GM21367 (cell line): ENCODE data around the gene SSR2.

Source experiments
- ATAC-seq: cut with Tn5 transposase; IDR thresholded peaks from one replicate; pipeline ENCODE4 v1.9.1; 2021; ENCODE audit not compliant: unreplicated experiment

SSR2 gene

GRCh38 chr1:155974208-155975115 is 46.3 kb downstream of the SSR2 start:
- no peak for ATAC-seq

GRCh38 chr1:155973723-155974122 is 47.0 kb downstream of the SSR2 start:
- no peak for ATAC-seq

GRCh38 chr1:155971910-155972809 is 48.6 kb downstream of the SSR2 start:
- ATAC-seq: no peak

- no peak for ATAC-seq
Observed at GRCh38 chr1:155970531-155971167, 50.1 kb downstream of the SSR2 start.

- no peak for ATAC-seq
Observed at GRCh38 chr1:155969377-155969791, 51.4 kb downstream of the SSR2 start.

GRCh38 chr1:155968670-155969069 is 52.1 kb downstream of the SSR2 start:
- ATAC-seq: no peak

- ATAC-seq: no peak
Observed at GRCh38 chr1:155968051-155968400, 52.7 kb downstream of the SSR2 start.

- no peak for ATAC-seq
Observed at GRCh38 chr1:155967341-155968050, 53.3 kb downstream of the SSR2 start.

- ATAC-seq: no peak
Observed at GRCh38 chr1:155966750-155967149, 54.0 kb downstream of the SSR2 start.

- no peak for ATAC-seq
Observed at GRCh38 chr1:155966135-155966534, 54.6 kb downstream of the SSR2 start.

- no peak for ATAC-seq
Observed at GRCh38 chr1:155964193-155964592, 56.6 kb downstream of the SSR2 start.

- no peak for ATAC-seq
Observed at GRCh38 chr1:155962599-155963211, 58.0 kb downstream of the SSR2 start.

GRCh38 chr1:155961937-155962336 is 58.8 kb downstream of the SSR2 start:
- ATAC-seq: no peak

GRCh38 chr1:155960081-155960745 is 60.5 kb downstream of the SSR2 start:
- no peak for ATAC-seq
